Activated T-helper 9 cell treated with anti-CD3 and anti-CD28 coated beads, Interleukin-2, amount 50 U/mL, for 16 hours (primary cell): ENCODE data around the gene GFY.

Experiments
- DNase-seq: peaks from one replicate; pipeline ENCODE4 v3.0.0-alpha.2; 2020; ENCODE audit warnings: low read depth

The GFY gene

DNA sequence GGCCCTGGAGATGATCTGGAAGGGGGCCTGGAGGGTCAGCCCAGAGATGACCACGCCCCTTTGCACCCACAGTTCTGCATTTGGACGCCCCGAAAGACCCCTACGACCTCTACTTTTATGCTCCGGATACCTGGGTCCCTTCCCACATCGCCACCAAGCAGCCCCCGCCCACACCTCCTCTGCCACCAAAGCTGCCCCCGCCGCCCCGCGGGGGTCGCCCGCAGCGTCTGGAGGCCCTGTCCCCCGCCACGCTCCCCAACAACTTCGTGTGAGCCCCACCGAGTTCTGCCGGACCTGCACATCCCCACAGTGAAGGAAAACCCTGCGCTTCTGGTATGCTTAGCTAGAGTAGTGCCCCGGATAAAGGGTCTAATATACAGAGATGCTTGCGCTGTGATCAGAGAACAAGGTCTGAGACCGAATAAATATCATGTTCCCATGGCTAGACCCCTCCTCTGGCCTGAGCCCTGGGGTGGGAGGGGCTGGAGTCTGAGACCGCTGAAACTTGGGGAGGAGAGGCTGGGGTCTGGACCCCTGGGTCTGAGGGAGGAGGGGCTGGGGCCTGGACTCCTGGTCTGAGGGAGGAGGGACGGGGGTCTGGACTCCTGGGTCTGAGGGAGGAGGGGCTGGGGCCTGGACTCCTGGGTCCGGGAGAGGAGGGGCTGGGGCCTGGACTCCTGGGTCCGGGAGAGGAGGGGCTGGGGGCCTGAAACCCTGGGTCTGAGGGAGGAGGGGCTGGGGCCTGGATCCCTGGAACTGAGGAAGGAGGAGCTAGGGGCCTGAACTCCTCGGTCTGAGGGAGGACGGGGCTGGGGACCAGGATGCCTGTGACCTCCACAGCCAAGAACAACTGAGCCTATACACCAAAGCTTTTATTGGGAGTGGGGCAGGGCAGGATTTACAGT is 3.6 kb downstream of the GFY start:
- no peak for DNase-seq

DNA sequence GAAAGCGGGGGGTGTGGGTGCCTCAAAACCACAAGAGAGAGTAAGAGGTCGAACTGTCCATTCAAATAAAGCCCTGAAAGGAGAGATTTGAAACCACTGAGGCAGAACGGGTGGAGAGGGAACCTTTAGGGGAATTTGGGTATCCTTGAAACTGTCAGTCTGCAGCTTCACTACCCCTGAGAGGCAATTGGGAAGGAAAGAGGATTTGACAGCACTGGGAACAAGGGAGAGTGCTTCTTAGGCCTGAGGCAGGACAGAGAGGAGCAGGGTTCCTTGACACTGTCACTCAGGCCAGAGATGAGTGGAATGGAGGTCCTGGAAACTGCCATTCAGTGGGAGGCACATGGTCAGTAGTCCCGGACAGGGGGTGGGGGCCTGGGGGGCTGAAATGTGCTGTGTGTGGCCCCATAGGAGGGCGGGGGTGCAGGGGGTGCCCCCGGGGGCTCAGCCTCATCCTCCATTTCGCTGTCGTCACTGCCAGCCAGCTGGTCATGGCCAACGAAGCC is 5.0 kb downstream of the GFY start:
- DNase-seq: no peak

DNA sequence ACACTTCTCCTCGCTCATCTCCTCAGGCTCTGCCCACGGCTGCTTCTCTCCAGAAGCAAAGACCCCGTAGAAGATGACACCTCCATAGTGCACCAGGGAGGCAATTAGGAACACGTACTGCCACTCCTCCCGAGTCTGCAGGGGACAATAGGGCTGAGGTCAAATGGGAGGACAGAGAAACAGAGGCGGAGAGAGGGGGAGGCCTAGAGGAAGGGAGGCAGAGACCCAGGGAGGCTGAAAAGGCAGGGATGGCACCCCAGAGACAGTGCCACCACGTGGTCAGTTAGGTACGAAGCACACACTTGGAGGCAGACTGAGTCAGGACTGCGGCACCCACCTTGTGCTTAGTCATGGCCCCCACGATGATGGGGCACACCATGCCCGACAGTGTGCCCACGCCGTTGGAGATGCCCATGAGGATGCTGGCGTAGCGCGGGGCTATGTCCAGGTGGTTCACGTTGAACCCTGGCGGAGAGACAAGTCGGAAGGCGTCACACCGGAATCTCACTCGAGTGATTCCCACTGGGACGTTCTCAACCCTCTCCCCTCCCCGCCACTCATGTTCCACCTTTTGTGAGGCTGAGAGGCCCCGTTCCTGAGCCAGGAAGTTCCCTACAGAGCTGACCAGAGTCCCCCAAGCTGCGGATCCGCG is 5.6 kb downstream of the GFY start:
- DNase-seq: no peak

DNA sequence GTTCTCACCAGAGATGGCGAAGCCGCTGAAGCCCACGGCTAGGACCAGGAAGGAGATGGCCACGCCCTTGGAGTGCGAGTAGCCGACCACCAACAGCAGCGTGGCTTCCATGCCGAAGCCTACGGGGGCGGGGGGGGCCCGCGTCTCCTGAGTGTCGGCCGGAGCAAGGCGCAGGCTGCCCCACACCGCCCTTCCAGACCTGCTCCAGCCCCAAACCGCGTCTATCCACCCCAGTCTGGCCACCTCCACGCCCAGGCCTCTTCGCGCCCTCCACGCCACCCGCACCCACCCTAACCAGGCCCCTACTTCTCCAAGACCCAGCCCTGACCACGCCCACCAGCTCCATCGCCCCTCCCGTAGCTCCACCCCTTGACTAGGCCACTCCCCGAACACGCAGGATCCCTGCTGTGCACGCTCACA is 6.2 kb downstream of the GFY start:
- DNase-seq: no peak

DNA sequence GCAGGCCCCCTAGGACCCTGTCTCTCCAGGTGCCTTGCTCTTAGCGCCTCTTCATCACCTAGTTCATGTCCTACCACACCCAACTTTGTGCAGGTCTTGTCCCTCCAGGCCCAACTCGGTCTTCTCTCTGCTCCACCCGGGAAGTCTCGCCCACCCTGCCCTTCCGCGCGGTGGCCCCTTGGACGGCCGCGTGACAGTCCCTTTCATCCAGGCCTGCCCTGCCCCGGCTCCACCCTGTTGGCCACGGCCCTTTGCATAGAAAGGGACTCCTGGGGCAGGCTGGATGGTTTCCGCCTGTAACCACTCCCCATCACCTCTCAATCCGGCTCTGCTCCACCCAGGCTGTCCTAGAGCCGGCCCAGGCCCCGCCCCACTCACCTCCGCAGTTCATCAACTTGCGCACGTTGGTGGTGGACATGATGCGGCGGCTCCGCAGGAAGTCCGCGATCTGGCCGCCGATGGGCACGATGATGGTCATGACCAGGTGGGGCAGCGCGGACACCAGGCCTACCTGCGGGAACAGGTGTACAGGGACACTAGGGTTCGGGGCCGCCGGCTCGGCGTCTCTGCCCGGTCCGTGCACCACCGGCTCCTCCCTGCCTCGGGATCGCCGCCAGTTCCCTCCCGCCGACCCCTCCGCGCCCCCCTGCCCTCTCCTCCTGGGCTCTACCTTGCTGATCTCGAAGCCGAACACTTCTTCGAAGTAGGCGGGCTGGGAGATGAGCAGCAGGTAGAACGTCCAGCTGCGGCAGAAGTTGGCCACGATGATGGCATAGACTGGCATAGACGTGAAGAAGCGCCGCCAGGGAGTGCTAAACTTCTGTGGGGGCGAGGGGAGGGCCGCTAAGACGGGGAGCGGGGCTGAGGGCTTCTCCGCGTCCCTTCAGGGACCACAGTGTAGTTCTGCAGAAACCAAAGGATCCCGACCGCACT is 7.2 kb downstream of the GFY start:
- DNase-seq: no peak

DNA sequence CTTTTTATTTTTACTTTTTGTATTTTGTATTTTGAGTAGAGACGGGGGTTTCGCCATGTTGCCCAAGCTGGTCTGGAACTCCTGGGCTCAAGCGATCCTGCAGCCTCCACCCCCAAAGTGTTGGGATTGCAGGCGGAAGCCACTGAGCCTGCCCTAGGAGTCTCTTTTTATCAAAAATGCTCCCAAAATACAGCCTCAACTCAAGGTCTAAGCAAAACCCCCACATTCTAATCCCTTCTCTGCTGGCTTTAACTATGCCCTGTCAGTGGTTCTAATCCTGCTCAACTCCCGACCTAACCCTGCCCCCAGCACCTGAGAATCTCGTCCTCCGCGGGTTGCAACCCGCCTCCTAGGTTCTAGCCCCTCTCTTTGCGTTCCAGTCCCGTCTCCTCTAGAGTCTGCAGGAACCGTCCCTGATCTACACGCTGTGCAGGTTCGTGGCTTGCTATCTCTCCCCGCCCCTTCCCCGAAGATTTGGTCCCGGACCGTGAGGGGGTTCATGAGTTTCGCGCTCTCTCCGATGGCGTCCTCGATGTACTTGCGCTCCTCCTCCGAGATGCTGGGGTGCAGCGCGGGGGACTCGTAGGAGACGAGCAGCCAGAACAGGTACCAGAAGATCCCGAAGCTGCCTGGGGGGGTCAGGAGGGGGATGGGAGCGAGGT is 8.2 kb downstream of the GFY start:
- DNase-seq: no peak

DNA sequence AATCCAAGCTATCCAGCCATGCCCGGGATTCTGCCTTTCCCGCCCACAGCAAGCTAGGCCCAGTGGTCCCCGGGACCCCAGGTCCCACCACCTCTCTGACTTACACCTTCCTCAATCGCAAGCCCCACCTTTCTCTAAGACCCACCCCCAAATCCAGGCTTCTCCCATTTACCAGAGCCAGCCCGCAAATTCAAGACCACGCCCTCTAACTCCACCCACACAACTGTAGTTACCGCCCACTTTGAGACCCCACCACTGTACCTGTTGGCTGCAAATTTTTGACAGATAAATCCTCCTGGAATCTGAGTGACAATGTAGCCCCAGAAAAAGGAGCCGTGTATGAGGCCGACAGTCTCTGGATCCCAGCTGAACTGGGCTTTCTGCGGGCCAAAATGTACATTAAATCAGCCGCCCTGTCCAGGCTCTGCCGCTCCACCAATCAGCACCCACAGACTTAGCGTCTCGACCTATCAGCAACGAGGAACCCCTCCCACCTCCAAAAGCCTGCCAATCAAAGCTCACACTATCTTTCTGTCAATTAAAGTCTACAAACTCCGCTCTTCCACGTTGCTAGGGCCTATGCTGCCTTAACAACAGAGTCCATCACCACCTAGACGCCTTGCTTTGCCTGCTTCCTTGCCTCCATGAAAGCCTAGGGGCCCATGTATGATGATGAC is 9.9 kb downstream of the GFY start:
- no peak for DNase-seq

DNA sequence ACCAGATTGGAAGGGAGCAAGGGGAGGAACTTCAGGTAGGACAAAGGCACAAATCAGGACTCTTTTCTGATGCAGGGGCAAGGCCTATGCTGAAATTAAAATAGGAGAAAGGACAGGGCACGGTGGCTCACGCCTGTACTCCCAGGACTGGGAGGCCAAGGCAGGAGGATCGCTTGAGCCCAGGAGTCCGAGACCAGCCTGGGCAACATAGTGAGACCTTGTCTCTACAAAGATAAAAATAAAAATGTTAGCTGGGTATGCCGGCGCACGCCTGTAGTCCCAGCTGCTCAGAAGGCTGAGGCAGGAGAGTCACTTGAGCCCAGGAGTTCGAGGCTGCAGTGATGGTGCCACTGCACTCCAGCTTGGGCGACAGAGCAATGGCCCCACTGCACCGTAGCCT is 10.5 kb downstream of the GFY start:
- DNase-seq: no peak

DNA sequence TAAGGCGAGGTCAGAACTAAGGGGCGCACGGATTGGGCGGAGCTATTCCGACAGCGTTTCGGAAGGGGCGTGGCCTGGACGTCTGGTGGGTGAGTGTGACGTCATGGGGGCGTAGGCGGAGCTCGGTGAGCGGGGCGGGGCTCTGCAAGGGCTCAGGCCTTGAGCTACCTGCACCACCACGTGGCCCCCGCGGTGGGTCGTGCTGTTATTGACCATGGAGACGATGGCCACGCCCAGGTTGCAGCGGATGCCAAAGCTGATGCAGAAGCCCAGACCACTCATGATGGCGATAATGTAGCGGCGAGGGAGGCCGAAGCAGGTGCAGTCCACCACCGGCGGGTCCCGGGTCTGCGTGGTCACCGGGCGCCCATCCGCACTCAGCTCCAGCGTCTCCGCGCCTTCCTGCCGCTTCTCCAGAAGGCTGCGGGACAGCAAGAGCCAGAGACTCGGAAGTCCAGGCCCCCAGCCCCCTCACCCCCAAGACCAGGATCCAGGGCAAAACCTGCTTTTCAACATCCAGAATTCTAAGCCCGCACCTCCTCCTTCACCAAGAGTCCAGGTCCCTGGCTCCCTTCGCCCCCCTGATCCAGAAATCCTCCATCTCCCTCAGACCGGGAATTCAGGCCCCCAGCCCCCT is 11.3 kb downstream of the GFY start:
- peak; percentile 37 for DNase-seq

DNA sequence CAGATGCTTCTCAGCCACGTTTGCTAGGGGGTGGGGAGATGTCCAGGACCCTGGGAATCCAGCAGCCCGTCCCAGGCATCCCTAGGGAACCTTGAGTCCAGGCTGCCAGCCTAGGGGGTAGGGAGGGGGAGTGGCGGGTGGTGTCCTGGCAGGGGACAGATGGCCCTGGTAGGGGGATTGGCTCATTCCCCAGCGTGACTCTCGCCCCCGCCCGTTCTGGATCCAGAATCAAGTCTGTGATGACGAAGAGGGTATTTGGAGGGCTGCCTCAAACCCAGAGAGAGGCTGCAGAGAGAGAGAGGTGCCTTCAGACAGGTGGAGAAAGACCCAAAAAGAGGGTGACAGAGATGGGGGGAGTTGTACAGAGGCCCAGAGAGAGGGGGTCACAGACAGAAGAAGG is 12.0 kb downstream of the GFY start:
- no peak for DNase-seq

DNA sequence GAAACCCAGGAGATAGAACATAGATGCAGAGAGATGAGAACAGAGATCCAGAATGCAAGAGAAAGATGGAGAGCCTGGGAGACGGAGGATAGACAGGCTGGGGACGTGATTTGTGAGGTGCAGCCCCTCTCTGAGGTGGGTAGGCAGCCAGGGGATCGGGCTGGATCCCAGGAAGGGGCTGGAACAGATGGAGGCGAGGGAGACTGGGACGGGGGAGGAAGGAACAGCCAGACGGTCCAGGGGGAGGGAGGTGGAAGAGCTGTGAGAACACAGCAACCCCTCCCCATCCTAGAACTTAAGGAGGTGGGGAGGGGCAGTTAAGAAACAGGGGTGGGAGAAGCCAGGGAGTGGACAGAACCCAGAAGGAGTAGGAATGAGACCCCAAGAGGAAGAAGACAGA is 13.1 kb downstream of the GFY start:
- no peak for DNase-seq

DNA sequence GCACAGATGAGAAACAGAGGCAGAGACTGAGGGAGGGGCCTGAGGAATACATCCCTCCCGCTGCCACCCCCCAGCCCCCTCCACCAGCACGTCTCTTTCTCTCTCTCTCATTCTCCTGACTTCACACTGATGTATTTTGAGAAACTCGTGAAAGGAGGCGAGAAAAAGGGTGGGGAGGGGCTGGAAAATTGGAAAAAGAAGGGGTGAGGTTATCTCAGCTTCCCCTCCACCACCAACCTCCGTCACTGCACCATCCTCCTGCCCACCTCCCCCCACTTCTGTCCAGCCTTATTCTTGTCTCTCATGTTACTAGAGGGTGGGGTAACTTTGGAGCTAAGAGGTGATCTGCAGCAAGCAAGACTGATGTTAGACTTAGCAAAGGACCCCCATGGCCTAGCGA is 14.6 kb downstream of the GFY start:
- no peak for DNase-seq

DNA sequence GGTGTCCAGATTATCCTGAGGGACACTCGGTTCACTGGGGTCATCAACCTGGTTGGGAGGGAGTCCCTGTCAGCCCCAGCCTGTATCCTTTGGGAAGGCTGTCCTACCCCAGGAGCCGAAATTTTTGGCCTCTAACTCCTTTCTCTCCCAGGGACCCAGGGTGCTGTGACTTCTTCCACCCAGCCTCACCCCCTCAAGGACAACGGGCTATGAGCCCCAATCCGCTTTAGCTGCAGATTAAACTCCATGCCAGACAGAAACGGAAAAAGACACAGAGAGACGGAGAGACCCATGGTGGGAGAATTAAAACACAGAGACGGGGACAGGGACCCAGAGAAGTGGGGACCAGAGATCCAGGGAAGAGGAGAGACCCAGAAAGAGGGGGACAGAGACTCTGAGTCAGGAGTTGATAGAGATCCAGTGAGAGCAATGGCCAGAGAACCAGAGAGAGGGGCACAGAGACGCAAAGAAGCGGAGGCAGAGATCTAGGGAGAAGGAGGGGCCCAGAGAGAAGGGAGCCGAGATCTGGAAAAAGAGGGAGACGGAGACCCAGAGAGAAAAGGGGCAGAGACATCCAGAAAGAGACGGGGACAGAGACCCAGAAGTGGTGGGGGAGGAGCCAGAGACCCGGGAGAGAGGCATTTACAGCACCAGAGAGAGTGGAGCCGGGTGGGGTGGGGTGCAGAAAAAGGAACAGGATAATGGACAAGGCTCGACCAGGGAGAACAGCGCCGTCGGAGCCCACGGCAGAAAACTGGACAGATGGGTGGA is 15.4 kb downstream of the GFY start:
- DNase-seq: no peak

DNA sequence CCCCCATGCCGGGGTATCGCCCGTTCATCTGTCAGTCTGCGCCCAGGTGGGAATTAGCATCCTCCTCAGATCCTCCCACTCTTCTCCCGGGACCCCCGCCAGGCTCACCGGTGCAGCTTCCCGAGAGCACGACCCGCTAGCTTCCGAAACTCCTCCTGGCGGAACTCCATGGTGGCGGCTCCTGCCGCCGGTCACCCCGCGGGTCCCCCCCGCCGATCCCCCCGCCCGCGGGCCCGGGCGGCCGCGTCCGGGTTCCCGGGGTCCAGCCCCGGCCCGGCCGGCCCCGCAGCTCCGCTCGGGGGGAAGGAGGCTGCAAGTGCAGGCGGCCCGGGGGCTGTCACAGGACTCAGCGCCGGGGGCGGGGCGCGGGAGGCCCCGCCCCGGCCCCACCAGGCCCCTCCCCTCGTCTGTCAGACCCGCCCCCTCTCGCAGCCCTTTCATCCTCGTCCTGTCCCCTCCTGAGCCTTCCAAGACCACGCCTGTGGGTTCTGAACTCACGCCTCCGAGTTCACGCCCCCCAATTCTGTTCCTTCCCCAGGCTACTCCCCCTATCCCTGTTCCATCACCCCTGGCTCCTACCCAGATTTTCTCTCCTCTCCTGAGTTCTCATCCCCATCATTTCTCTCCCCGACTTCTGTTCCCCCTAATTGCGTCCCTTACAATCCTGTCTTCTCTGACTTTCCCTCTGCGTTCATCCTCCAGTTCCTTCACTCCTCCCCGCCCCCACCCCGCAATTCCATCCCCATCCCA is 16.2 kb downstream of the GFY start, which contains the start of gene SLC17A7:
TSS of gene SLC17A7 (minus strand) at position 318 of the 750 bp plus-strand sequence. CDS start at position 170, 148 bp downstream.
- no peak for DNase-seq

DNA sequence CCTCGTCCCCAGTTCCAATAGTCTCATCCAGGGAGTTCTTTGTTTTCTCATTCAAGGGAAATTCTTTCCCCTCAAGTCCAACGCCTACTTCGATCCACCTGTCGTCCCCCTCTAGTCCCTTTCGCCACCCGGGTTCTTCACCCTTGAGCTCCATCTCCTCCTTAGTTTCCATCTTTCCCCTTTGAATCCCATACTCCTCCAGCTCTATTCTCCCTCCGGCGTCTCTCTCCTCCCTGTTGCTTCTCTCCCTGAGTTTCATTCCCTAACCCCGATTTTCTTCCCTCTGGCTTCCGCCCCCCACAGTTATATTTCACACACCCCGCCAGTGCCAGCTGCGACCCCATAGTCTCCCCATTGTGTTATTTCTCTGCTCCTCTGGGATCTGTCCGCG is 16.8 kb downstream of the GFY start:
- DNase-seq: no peak

DNA sequence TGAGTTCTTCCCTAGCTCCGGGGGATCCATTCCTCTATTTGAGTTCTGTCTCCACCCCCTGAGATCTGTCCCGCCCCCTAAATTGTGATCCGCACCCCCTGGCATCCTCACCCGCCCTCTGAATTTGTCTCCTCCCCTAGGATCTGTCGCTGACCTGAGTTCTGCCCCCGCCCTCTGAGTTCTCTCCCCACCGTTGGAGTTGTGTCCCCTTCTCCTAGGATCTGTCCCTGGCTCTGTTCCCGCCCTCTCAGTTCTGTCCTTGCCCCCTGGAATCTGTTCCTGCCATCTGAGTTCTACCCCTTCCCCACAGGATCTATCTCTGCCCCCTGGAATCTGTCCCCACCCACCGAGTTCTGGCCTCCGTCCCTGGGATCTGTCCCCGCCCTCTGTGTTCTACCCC is 17.2 kb downstream of the GFY start:
- DNase-seq: no peak

DNA sequence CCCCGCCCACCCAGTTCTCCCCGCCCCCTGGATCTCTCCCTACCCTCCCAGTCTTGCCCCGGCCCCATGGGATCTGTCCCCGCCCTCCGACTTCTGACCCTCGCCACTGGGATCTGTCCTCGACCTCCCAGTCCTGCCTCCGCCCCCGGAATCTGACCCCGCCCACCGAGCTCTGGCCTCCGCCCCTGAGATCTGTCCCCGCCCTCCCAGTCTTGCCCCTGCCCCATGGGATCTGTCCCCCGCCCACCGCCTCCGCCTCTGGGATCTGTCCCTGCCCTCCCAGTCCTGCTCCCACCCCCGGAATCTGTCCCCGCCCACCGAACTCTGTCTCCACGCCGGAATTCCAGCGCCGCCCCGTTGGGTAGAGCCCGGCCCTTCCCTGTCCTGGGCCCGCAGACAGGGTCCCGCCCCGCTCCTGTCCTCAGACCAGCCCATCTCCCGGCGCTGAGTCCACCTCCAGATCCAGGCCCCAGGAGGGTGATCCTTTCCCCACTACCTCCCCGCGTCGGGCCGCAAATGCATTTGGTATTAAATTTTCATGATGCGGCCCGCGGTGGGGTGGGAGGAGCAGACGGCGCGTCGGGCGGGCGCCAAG is 17.7 kb downstream of the GFY start:
- peak; percentile 41 for DNase-seq

DNA sequence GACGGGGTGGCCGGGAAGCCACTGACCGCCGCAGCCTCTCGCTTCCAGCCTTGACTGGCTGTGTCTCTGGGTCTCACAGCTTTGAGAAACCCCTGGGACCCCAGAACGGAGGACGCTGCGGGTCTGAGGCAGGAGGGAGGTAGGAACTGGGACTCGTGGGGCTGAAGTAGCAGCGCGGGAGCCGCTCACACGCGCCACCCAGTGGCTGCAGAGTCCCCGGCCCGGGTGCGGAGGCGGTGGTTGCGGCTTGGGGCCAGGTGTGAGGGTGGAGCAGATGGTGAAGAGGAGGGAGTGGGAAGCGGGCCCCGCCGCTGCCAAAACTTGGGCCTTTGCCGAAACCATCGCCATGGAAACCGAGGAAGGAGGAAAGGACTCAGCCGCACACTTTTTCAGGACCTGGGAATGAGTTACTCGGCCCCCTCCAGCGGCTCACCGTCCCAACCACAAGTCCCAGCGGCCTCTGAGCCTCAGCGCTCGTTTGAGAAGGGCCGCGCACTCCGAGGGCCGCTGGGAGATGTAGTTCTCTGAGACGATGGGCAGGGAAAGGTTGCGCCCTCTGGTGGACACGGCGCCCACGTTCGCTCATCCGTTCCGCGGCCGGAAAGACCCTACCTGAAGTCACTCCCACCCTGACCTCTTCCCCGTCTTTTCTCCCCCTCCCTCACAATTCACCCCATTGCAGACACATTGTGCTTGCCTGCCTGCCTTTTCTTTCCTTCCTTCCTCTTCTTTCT is 18.3 kb downstream of the GFY start:
- peak; percentile 89 for DNase-seq
